ENCODE measurements around the gene ACAA1.
"Not testable (repeated sequence)": the region's sequence is repeated elsewhere in the genome, so short reads cannot be mapped to it uniquely, and the experiment has no call there.

ACAA1 gene

GRCh38 chr3:38139652-38140051 is 2.7 kb upstream of the ACAA1 start:
- H3K4me1 ChIP-seq (ENCODE audit: insufficient read depth, insufficient read length): peaks cover 14% of the 10 kb centered on the region
- H3K9me3 ChIP-seq (ENCODE audit: insufficient read depth, low read length): no peaks in the 10 kb centered on the region
- peak overlapping the region; percentile 95 for H3K9ac ChIP-seq (ENCODE audit: insufficient read length, low read depth)
- H3K4me3 ChIP-seq (ENCODE audit: insufficient read length, low read depth): no peak overlapping the region
- H3K36me3 ChIP-seq (ENCODE audit: insufficient read depth, insufficient read length, low read length): peaks cover 26% of the 10 kb centered on the region
- no peak for DNase-seq (ENCODE audit: low read depth, low spot score)
- TF ChIP-seq ZNF274 (IDR thresholded peaks at IDR 0.05; ENCODE audit: low read depth, low read length) (no peak), YY1 (IDR thresholded peaks at IDR 0.05; ENCODE audit: insufficient read depth, insufficient read length) (no peak), SUZ12 (IDR thresholded peaks at IDR 0.05; ENCODE audit: extremely low read depth, insufficient read depth, insufficient read length) (no peak)
- peaks cover 27% of the 10 kb centered on the region for H3K27me3 ChIP-seq (ENCODE audit: insufficient read depth, insufficient read length)

- DNase-seq (ENCODE audit: low read depth, low spot score): no peak
- H3K9ac ChIP-seq (ENCODE audit: insufficient read length, low read depth): peak overlapping the region; percentile 95
- H3K9me3 ChIP-seq (ENCODE audit: insufficient read depth, low read length): no peaks in the 10 kb centered on the region
- H3K27me3 ChIP-seq (ENCODE audit: insufficient read depth, insufficient read length): peaks cover 27% of the 10 kb centered on the region
- H3K4me1 ChIP-seq (ENCODE audit: insufficient read depth, insufficient read length): peaks cover 14% of the 10 kb centered on the region
- peaks cover 31% of the 10 kb centered on the region for H3K36me3 ChIP-seq (ENCODE audit: insufficient read depth, insufficient read length, low read length)
- no peak for TF ChIP-seq ZNF274 (IDR thresholded peaks at IDR 0.05; ENCODE audit: low read depth, low read length)
- TF ChIP-seq SUZ12 (IDR thresholded peaks at IDR 0.05; ENCODE audit: extremely low read depth, insufficient read depth, insufficient read length): no peak
- TF ChIP-seq YY1 (IDR thresholded peaks at IDR 0.05; ENCODE audit: insufficient read depth, insufficient read length): no peak
- peak overlapping the region; percentile 82 for H3K4me3 ChIP-seq (ENCODE audit: insufficient read length, low read depth)
Observed at GRCh38 chr3:38139191-38139590, 2.3 kb upstream of the ACAA1 start.

- peak within 1 kb of the TSS; percentile 82 for H3K4me3 ChIP-seq (ENCODE audit: insufficient read length, low read depth)
- H3K9ac ChIP-seq (ENCODE audit: insufficient read length, low read depth): peak within 1 kb of the TSS; percentile 95
- DNase-seq (ENCODE audit: low read depth, low spot score): peak; percentile 36
- TF ChIP-seq SUZ12 (IDR thresholded peaks at IDR 0.05; ENCODE audit: extremely low read depth, insufficient read depth, insufficient read length) (no peak), ZNF274 (IDR thresholded peaks at IDR 0.05; ENCODE audit: low read depth, low read length) (no peak), YY1 (IDR thresholded peaks at IDR 0.05; ENCODE audit: insufficient read depth, insufficient read length) (no peak)
- peaks cover 27% of the 10 kb centered on the region for H3K27me3 ChIP-seq (ENCODE audit: insufficient read depth, insufficient read length)
- H3K4me1 ChIP-seq (ENCODE audit: insufficient read depth, insufficient read length): peaks cover 14% of the 10 kb centered on the region
- H3K9me3 ChIP-seq (ENCODE audit: insufficient read depth, low read length): no peaks in the 10 kb centered on the region
- H3K36me3 ChIP-seq (ENCODE audit: insufficient read depth, insufficient read length, low read length): peaks cover 37% of the 10 kb centered on the region
Observed at GRCh38 chr3:38138349-38139190, 1.6 kb upstream of the ACAA1 start, which contains the start of gene MYD88. MYD88 (plus strand) TSS chr3:38138661; CDS start chr3:38138701, 40 bp downstream.

- Histone ChIP-seq H3K9me3 (ENCODE audit: insufficient read depth, low read length) (no peaks in the 10 kb centered on the region), H3K4me1 (ENCODE audit: insufficient read depth, insufficient read length) (peaks cover 14% of the 10 kb centered on the region), H3K36me3 (ENCODE audit: insufficient read depth, insufficient read length, low read length) (peaks cover 45% of the 10 kb centered on the region), H3K9ac (ENCODE audit: insufficient read length, low read depth) (peak overlapping the region; percentile 95), H3K27me3 (ENCODE audit: insufficient read depth, insufficient read length) (peaks cover 27% of the 10 kb centered on the region), H3K4me3 (ENCODE audit: insufficient read length, low read depth) (peak overlapping the region; percentile 82)
- no peak for TF ChIP-seq SUZ12 (IDR thresholded peaks at IDR 0.05; ENCODE audit: extremely low read depth, insufficient read depth, insufficient read length)
- TF ChIP-seq ZNF274 (IDR thresholded peaks at IDR 0.05; ENCODE audit: low read depth, low read length): no peak
- TF ChIP-seq YY1 (IDR thresholded peaks at IDR 0.05; ENCODE audit: insufficient read depth, insufficient read length): no peak
- no peak for DNase-seq (ENCODE audit: low read depth, low spot score)
Observed at GRCh38 chr3:38137615-38138348, 855 bp upstream of the ACAA1 start.

DNA sequence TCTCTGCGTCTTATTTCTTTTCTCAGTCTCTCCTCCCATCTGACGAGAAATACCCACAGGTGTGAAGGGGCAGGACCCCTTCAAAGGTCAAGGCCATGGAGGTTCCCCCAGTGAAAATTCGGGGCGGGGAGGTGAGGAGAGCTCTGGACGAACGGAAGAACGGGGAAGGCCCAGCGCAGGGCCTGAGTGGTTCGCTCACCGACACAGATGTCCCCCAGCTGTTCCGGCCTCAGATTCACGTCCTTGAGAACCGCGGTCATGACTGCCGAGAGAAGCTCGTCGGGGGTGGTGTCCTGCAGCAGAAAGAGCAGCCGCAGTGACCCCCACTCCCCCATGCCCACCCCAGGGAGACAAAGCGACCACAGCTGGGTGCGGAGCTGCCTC is 542 bp downstream of the ACAA1 start:
- peak overlapping the region; percentile 94 for H3K9ac ChIP-seq (ENCODE audit: insufficient read length, low read depth)

GRCh38 chr3:38135621-38136277 is 1.2 kb downstream of the ACAA1 start:
- not testable (repeated sequence) for DNase-seq (ENCODE audit: low read depth, low spot score); H3K9me3 ChIP-seq (ENCODE audit: insufficient read depth, low read length)
- Histone ChIP-seq H3K4me3 (ENCODE audit: insufficient read length, low read depth) (peak overlapping the region; percentile 92), H3K4me1 (ENCODE audit: insufficient read depth, insufficient read length) (peaks cover 18% of the 10 kb centered on the region), H3K27me3 (ENCODE audit: insufficient read depth, insufficient read length) (peaks cover 27% of the 10 kb centered on the region), H3K36me3 (ENCODE audit: insufficient read depth, insufficient read length, low read length) (peaks cover 53% of the 10 kb centered on the region), H3K9ac (ENCODE audit: insufficient read length, low read depth) (peak overlapping the region; percentile 94)

More for the DNA sequence above, 542 bp downstream of the ACAA1 start:
- H3K9me3 ChIP-seq (ENCODE audit: insufficient read depth, low read length): no peaks in the 10 kb centered on the region
- H3K27me3 ChIP-seq (ENCODE audit: insufficient read depth, insufficient read length): peaks cover 27% of the 10 kb centered on the region
- H3K36me3 ChIP-seq (ENCODE audit: insufficient read depth, insufficient read length, low read length): peaks cover 53% of the 10 kb centered on the region
- TF ChIP-seq ZNF274 (IDR thresholded peaks at IDR 0.05; ENCODE audit: low read depth, low read length) (no peak), YY1 (IDR thresholded peaks at IDR 0.05; ENCODE audit: insufficient read depth, insufficient read length) (no peak), SUZ12 (IDR thresholded peaks at IDR 0.05; ENCODE audit: extremely low read depth, insufficient read depth, insufficient read length) (no peak)
- DNase-seq (ENCODE audit: low read depth, low spot score): no peak
- H3K4me3 ChIP-seq (ENCODE audit: insufficient read length, low read depth): peak overlapping the region; percentile 92
- H3K4me1 ChIP-seq (ENCODE audit: insufficient read depth, insufficient read length): peaks cover 18% of the 10 kb centered on the region

DNA sequence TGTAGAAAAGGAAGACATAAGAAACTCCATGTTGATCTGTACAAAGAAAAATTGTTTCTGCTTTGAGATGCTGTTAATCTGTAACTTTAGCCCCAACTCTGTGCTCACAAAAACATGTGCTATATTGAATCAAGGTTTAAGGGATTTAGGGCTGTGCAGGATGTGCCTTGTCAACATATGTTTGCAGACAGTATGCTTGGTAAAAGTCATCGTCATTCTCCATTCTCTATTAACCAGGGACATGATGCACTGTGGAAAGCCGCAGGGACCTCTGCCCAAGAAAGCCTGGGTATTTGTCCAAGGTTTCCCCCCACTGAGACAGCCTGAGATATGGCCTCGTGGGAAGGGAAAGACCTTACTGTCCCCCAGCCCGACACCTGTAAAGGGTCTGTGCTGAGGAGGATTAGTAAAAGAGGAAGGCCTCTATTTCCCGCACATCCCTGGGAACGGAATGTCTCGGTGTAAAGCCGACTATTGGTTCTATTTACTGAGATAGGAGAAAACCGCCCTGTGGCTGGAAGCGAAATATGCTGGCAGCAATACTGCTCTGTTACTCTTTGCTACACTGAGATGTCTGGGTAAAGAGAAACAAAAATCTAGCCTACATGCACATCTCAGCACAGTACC is 2.3 kb downstream of the ACAA1 start:
- H3K4me3 ChIP-seq (ENCODE audit: insufficient read length, low read depth); DNase-seq (ENCODE audit: low read depth, low spot score); H3K9me3 ChIP-seq (ENCODE audit: insufficient read depth, low read length); H3K9ac ChIP-seq (ENCODE audit: insufficient read length, low read depth): not testable (repeated sequence)
- H3K27me3 ChIP-seq (ENCODE audit: insufficient read depth, insufficient read length): peaks cover 19% of the 10 kb centered on the region
- peaks cover 56% of the 10 kb centered on the region for H3K36me3 ChIP-seq (ENCODE audit: insufficient read depth, insufficient read length, low read length)
- peaks cover 13% of the 10 kb centered on the region for H3K4me1 ChIP-seq (ENCODE audit: insufficient read depth, insufficient read length)
